Kidney (tissue), 14 donors: ENCODE measurements around the gene PRSS50. TPM values are rescaled to one million over a fixed set of nuclear protein-coding genes. Genes with fewer than 3 reads are reported as not detected.
"Not testable (repeated sequence)": the region's sequence is repeated elsewhere in the genome, so short reads cannot be mapped to it uniquely, and the experiment has no call there.

ENCODE experiments used
- DNase-seq, 5 donors: peaks; one replicate each; pipeline ENCODE4 v3.0.0-alpha.2; 2013 to 2020
- FAIRE-seq: peaks from 2 replicates; lab custom pipeline; 2012; peaks lifted over from hg19 to GRCh38; lab: Jason Lieb, UNC
- H3K27ac ChIP-seq, 2 donors: one replicate each; pipeline ENCODE4 v1.7.0; 2013; ENCODE audit warnings: low read depth in 2 of 2, low read length in 2 of 2, inconsistent platforms in 1 of 2
- H3K27me3 ChIP-seq: one replicate; pipeline ENCODE4 v1.7.1; 2013; ENCODE audit warnings: low read length, inconsistent platforms; ENCODE audit not compliant: control insufficient read depth, insufficient read depth
- H3K36me3 ChIP-seq, 3 donors: one replicate each; pipeline versions ENCODE4 v1.7.0 to v1.7.1; 2013; ENCODE audit warnings: low read length in 3 of 3, control low read depth in 1 of 3, inconsistent platforms in 1 of 3; ENCODE audit not compliant: insufficient read depth in 3 of 3, control insufficient read depth in 2 of 3
- H3K4me1 ChIP-seq, 3 donors: one replicate each; pipeline versions ENCODE4 v1.7.0 to v1.7.1; 2013; ENCODE audit warnings: low read length in 3 of 3, inconsistent platforms in 1 of 3, low read depth in 1 of 3; ENCODE audit not compliant: control insufficient read depth in 2 of 3, insufficient read depth in 2 of 3
- H3K4me3 ChIP-seq, 3 donors: one replicate each; pipeline versions ENCODE4 v1.7.0 to v1.8.1; 2013; ENCODE audit warnings: low read length in 3 of 3, control low read depth in 1 of 3, inconsistent platforms in 1 of 3
- H3K9ac ChIP-seq, 3 donors: one replicate each; pipeline versions ENCODE4 v1.7.0 to v1.7.1; 2013; ENCODE audit warnings: low read length in 3 of 3, control low read depth in 1 of 3, inconsistent platforms in 1 of 3
- H3K9me3 ChIP-seq, 3 donors: one replicate each; pipeline versions ENCODE4 v1.7.0 to v1.7.1; 2013; ENCODE audit warnings: low read length in 3 of 3, control low read depth in 1 of 3, inconsistent platforms in 1 of 3; ENCODE audit not compliant: control insufficient read depth in 2 of 3, insufficient read depth in 1 of 3
- intact Hi-C: fragments of 100-400 bp; cut with DNase I; formaldehyde crosslinking; loops from one replicate; pipeline ENCODE4 v1.11.1; 2022
- polyA plus RNA-seq: library from polyadenylated mRNA; stranded (reverse); fragments of 350-450 nt; fragmentation: Illumina TruSeq; extraction: RNeasy Lipid Tissue Mini Kit (QIAGEN cat#74804); gene quantifications from one replicate; pipeline ENCODE4 v1.2.3, GENCODE V29; 2014; ENCODE audit warnings: low read depth, low replicate concordance; ENCODE audit not compliant: insufficient read depth
- total RNA-seq: library from RNA; stranded (reverse); fragmentation: NEBNext Ultra II Directional; extraction: Animal tissue kit (Norgen Biotek cat#: 25700); gene quantifications from one replicate; pipeline ENCODE4 v1.2.1, GENCODE V29; 2021
- TF ChIP-seq, protein P1 (sequence below): IDR thresholded peaks from 3 replicates; pipeline ENCODE4 v1.5.1; 2012; ENCODE audit warnings: mild to moderate bottlenecking, moderate library complexity, borderline replicate concordance; ENCODE audit not compliant: insufficient read depth; ENCODE audit errors: extremely low read depth
- donor health status: control.
- donor health status: control.
- donor health status: control.
- donor health status: control.
- donor health status: control.
- donor health status: DM: yes; HTN: yes; CAD: no.
- donor health status: Normal renal cell carcinoma (clear cell type).

The PRSS50 gene
- total and polyA plus RNA-seq, 2 donors from 2014 or later = 0.19 to 0.35 TPM

DNA sequence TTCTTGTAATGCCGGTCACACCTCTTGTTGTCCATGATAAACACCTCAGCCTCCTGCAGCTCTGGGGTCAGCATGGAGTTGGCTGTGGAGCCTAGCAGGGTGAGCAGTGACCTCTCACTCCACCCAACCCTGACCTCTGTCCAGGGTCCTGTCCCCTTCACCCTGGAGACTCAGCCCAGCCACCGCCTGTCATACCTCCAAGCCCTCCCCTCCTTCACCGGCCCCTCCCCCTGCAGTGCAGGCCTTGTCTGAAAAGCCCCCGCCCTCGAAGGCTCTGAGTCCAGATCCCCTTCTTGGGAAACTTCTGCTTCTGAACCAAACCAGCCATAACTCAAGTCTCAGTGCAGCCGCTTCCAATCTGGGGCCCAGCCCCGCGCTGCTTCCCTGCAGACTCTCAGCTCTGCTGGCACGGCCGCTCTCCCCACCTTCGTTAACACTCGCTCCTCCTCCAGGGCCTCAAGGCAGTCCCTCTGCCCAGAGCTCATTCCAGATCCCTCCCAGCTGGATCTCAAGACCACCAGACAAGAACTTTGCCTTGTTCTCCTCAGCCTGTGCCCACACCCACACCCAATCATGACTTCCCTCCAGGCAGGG lies 25.4 kb upstream of the PRSS50 start:
- Histone ChIP-seq H3K27me3 (no peaks in the 10 kb centered on the region), H3K4me1 (no peaks in the 10 kb centered on the region), H3K27ac (no peak overlapping the region), H3K36me3 (no peaks in the 10 kb centered on the region), H3K4me3 (no peak overlapping the region), H3K9ac (no peak overlapping the region), H3K9me3 (no peaks in the 10 kb centered on the region)
- FAIRE-seq (no peak), DNase-seq (peak in 1 of 5 donors; percentile 44)
- TF ChIP-seq, protein P1, sequence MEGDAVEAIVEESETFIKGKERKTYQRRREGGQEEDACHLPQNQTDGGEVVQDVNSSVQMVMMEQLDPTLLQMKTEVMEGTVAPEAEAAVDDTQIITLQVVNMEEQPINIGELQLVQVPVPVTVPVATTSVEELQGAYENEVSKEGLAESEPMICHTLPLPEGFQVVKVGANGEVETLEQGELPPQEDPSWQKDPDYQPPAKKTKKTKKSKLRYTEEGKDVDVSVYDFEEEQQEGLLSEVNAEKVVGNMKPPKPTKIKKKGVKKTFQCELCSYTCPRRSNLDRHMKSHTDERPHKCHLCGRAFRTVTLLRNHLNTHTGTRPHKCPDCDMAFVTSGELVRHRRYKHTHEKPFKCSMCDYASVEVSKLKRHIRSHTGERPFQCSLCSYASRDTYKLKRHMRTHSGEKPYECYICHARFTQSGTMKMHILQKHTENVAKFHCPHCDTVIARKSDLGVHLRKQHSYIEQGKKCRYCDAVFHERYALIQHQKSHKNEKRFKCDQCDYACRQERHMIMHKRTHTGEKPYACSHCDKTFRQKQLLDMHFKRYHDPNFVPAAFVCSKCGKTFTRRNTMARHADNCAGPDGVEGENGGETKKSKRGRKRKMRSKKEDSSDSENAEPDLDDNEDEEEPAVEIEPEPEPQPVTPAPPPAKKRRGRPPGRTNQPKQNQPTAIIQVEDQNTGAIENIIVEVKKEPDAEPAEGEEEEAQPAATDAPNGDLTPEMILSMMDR = no peak
- intact Hi-C loops = no loop called here

DNA sequence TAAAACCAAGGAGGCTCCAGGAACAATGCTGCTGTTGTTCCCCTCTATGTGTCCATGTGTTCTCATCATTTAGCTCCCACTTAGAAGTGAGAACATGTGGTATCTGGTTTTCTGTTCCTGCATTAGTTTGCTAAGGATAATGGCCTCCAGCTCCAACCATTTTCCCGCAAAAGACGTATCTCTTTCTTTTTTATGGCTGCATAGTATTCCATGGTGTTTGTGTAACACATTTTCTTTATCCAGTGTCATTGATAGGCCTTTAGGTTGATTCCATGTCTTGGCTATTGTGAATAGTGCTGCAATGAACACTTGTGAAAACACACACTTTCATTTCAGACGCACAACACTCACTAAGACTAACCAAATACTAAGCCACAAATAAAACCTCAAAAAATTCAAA lies 21.9 kb upstream of the PRSS50 start:
- H3K9me3 ChIP-seq, DNase-seq, H3K27ac ChIP-seq, H3K4me1 ChIP-seq, H3K4me3 ChIP-seq, H3K27me3 ChIP-seq, FAIRE-seq, intact Hi-C loops, H3K36me3 ChIP-seq, H3K9ac ChIP-seq: not testable (repeated sequence)

DNA sequence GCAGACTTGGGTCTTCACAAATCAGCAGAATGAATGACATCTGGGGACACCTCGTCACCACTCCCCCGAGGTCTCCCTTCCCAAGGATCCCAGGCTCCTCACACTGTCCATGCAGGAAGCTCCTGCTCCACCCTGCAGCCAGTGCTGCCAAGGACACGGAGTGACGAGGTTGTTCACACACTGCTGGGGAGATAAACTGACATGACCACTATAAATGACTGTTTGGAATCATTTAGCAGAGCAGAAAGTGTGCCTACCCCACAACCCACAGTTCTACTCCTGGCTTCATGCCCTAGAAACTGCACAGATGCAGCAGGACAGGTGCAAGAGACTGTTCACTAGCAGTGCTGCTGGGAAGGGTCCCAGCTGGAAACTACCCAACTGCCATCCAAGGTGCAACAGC lies 19.7 kb upstream of the PRSS50 start:
- Histone ChIP-seq H3K9ac (no peak overlapping the region), H3K4me3 (no peak overlapping the region), H3K4me1 (no peaks in the 10 kb centered on the region), H3K9me3 (no peaks in the 10 kb centered on the region), H3K27ac (no peak overlapping the region), H3K27me3 (no peaks in the 10 kb centered on the region), H3K36me3 (no peaks in the 10 kb centered on the region)
- DNase-seq (no peak), FAIRE-seq (no peak)
- intact Hi-C loops = no loop called here
- TF ChIP-seq, protein P1 = no peak

DNA sequence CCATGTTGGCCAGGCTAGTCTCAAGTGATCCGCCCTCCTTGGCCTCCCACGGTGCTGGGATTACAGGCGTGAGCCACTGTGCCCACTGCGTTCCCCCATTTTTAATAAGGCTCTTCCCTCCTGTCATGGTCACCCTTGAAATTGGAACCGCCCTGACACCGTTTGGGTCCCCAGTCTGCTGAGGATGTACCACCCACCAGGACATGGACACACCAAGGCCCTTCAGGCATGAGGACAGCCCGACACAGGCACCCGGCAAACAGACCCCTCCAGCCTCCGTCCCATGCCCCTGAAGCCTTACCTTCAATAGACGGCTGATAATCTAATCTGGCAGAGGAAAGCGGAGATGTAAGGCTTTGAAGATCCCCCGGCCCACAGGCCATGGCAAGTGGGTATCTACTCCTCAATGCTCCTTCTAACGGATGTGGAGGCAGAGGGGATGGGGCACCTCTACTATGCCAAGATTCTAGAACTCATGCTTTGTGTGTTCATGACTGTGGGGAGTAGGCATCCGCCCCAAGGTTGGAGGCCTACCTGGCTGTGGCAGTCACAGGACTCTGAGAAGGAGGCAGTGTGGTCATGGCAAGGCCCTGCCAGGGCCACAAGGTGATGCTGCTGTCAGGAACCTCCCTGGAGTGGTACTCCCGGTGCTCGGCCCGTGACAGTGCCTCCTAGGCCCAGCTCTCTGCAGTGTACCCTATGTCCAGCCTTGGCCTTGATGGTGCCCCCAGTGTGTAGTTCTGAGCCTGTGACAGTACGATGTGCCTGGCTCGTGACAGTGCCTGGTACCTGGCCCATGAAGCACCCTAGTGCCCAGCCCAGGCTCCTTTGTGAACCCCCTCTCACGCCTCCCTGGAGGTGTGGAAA lies 18.6 kb upstream of the PRSS50 start:
- intact Hi-C loops = no loop called here
- Histone ChIP-seq H3K36me3 (no peaks in the 10 kb centered on the region), H3K9me3 (no peaks in the 10 kb centered on the region), H3K27ac (no peak overlapping the region), H3K4me3 (no peak overlapping the region), H3K4me1 (no peaks in the 10 kb centered on the region), H3K27me3 (no peaks in the 10 kb centered on the region), H3K9ac (no peak overlapping the region)
- DNase-seq (no peak), FAIRE-seq (no peak)
- TF ChIP-seq, protein P1 = no peak
